ENCODE results near the gene H2AZ2. TPM values are rescaled to one million over a fixed set of nuclear protein-coding genes. Genes with fewer than 3 reads are reported as not detected.
"Not testable (repeated sequence)": the region's sequence is repeated elsewhere in the genome, so short reads cannot be mapped to it uniquely, and the experiment has no call there.

The H2AZ2 gene
- total RNA-seq, 1 donor from 2014 or later = 105 TPM

DNA sequence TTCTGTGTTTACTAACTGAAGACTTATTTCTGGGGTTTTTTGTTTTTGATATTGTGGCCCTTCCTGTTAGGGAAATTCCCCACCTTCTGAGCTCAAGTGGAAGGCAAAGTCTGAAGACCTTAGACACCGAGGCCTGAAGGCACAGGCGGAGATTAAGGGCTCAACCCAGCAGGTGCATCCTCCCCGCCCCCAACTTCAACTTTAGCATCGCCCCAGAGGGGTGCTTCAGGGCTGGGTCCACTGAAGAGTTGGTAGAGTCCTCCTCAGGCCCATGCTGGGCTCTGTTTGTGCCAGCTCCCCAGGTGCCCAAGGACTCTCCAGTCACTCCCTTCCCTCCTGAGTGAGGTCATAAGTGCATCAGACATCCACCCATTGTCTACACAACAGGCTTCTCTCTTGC lies 60.8 kb downstream of the H2AZ2 start:
- Histone ChIP-seq H3K27me3 (ENCODE audit: insufficient read depth, low read length) (no peaks in the 10 kb centered on the region), H3K27ac (ENCODE audit: low read depth, low read length) (no peak overlapping the region), H3K4me3 (ENCODE audit: insufficient read depth, low read depth, low read length) (no peak overlapping the region), H3K9me3 (ENCODE audit: insufficient read depth, low read depth, low read length) (peaks cover 6% of the 10 kb centered on the region), H3K9ac (ENCODE audit: low read length) (no peak overlapping the region), H3K79me2 (ENCODE audit: insufficient read depth, low read length) (no peaks in the 10 kb centered on the region), H2AFZ (ENCODE audit: low read depth, low read length) (no peak overlapping the region), H3K36me3 (ENCODE audit: insufficient read depth, low read length) (no peaks in the 10 kb centered on the region), H3K4me2 (ENCODE audit: low read length) (no peak overlapping the region), H3K4me1 (ENCODE audit: insufficient read depth, low read length) (peaks cover 6% of the 10 kb centered on the region), H4K20me1 (ENCODE audit: insufficient read depth, low read length) (no peaks in the 10 kb centered on the region)
- no peak for DNase-seq (ENCODE audit: low read depth)
- no peak for TF ChIP-seq EZH2 (IDR thresholded peaks at IDR 0.05; ENCODE audit: insufficient read depth, low read length)
- no peak for TF ChIP-seq CTCF (IDR thresholded peaks at IDR 0.05; ENCODE audit: insufficient read depth, low read depth, low read length)
- no peak for FAIRE-seq
- Mint-ChIP-seq H3K9me3 (ENCODE audit: unreplicated experiment) (peaks cover 22% of the 10 kb centered on the region), H3K27ac (ENCODE audit: unreplicated experiment) (no peak overlapping the region), H3K4me3 (ENCODE audit: unreplicated experiment) (no peak overlapping the region), H3K36me3 (ENCODE audit: low read depth, unreplicated experiment) (peaks cover 7% of the 10 kb centered on the region), H3K4me1 (ENCODE audit: low read depth, unreplicated experiment) (peaks cover 10% of the 10 kb centered on the region), H3K27me3 (ENCODE audit: low read depth, unreplicated experiment) (no peaks in the 10 kb centered on the region)

- FAIRE-seq = not testable (repeated sequence)
Observed at GRCh38 chr7:44785218-44785617, 62.7 kb downstream of the H2AZ2 start.

DNA sequence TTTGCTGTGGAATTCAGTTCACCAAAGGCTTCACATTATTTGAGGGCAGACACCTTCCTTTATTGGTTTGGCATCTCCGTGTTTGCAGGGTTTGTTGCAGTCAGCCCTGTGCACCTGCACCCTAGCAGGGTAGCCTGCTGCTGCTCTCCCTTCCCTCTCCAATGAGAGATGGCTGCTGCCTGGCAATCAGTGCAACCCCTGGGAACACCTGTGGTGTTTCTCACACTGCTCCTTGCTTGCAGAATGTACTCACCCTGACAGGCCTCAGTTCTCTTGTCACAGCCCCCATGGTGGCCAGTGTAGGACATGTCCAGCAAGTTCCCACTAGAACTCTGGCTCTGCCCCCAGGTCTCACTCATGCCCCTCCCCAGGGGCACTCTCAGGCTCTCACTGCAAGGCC lies 63.5 kb downstream of the H2AZ2 start:
- Histone ChIP-seq H3K4me1 (ENCODE audit: insufficient read depth, low read length) (no peaks in the 10 kb centered on the region), H3K9me3 (ENCODE audit: insufficient read depth, low read depth, low read length) (peaks cover 6% of the 10 kb centered on the region), H2AFZ (ENCODE audit: low read depth, low read length) (no peak overlapping the region), H3K27ac (ENCODE audit: low read depth, low read length) (no peak overlapping the region), H3K27me3 (ENCODE audit: insufficient read depth, low read length) (no peaks in the 10 kb centered on the region), H3K79me2 (ENCODE audit: insufficient read depth, low read length) (no peaks in the 10 kb centered on the region), H3K36me3 (ENCODE audit: insufficient read depth, low read length) (no peaks in the 10 kb centered on the region), H3K4me3 (ENCODE audit: insufficient read depth, low read depth, low read length) (no peak overlapping the region), H3K9ac (ENCODE audit: low read length) (no peak overlapping the region), H3K4me2 (ENCODE audit: low read length) (no peak overlapping the region), H4K20me1 (ENCODE audit: insufficient read depth, low read length) (no peaks in the 10 kb centered on the region)
- no peak overlapping the region for H3K4me3 Mint-ChIP-seq (ENCODE audit: unreplicated experiment)
- FAIRE-seq = no peak
- H3K36me3 Mint-ChIP-seq (ENCODE audit: low read depth, unreplicated experiment) = peaks cover 7% of the 10 kb centered on the region
- no peaks in the 10 kb centered on the region for H3K4me1 Mint-ChIP-seq (ENCODE audit: low read depth, unreplicated experiment)
- TF ChIP-seq CTCF (IDR thresholded peaks at IDR 0.05; ENCODE audit: insufficient read depth, low read depth, low read length) = no peak
- TF ChIP-seq EZH2 (IDR thresholded peaks at IDR 0.05; ENCODE audit: insufficient read depth, low read length) = no peak
- no peak overlapping the region for H3K27ac Mint-ChIP-seq (ENCODE audit: unreplicated experiment)
- no peak for DNase-seq (ENCODE audit: low read depth)
- peaks cover 20% of the 10 kb centered on the region for H3K9me3 Mint-ChIP-seq (ENCODE audit: unreplicated experiment)
- H3K27me3 Mint-ChIP-seq (ENCODE audit: low read depth, unreplicated experiment) = no peaks in the 10 kb centered on the region

More at GRCh38 chr7:44785218-44785617, 62.7 kb downstream of the H2AZ2 start:
- not testable (repeated sequence) for H2AFZ ChIP-seq (ENCODE audit: low read depth, low read length); H3K9ac ChIP-seq (ENCODE audit: low read length); H3K4me1 ChIP-seq (ENCODE audit: insufficient read depth, low read length); H3K27ac Mint-ChIP-seq (ENCODE audit: unreplicated experiment); H3K4me3 Mint-ChIP-seq (ENCODE audit: unreplicated experiment); H4K20me1 ChIP-seq (ENCODE audit: insufficient read depth, low read length); H3K27me3 Mint-ChIP-seq (ENCODE audit: low read depth, unreplicated experiment); H3K27me3 ChIP-seq (ENCODE audit: insufficient read depth, low read length); H3K9me3 ChIP-seq (ENCODE audit: insufficient read depth, low read depth, low read length); H3K4me3 ChIP-seq (ENCODE audit: insufficient read depth, low read depth, low read length); H3K36me3 Mint-ChIP-seq (ENCODE audit: low read depth, unreplicated experiment); H3K4me1 Mint-ChIP-seq (ENCODE audit: low read depth, unreplicated experiment); H3K27ac ChIP-seq (ENCODE audit: low read depth, low read length); H3K79me2 ChIP-seq (ENCODE audit: insufficient read depth, low read length); H3K4me2 ChIP-seq (ENCODE audit: low read length); DNase-seq (ENCODE audit: low read depth); H3K36me3 ChIP-seq (ENCODE audit: insufficient read depth, low read length)
- peaks cover 20% of the 10 kb centered on the region for H3K9me3 Mint-ChIP-seq (ENCODE audit: unreplicated experiment)
